Measurements from ENCODE around the gene MPHOSPH9. TPM values are rescaled to one million over a fixed set of nuclear protein-coding genes. Genes with fewer than 3 reads are reported as not detected.
A peak's percentile ranks its signal among the peaks of the same experiment; 100 is the strongest.

MPHOSPH9 gene
- total and polyA plus RNA-seq, 2 of the 13 experiments (the other 11 are each of a cell fraction or from before 2014, with no cell fraction given): 20.3 to 63.4 TPM

DNA sequence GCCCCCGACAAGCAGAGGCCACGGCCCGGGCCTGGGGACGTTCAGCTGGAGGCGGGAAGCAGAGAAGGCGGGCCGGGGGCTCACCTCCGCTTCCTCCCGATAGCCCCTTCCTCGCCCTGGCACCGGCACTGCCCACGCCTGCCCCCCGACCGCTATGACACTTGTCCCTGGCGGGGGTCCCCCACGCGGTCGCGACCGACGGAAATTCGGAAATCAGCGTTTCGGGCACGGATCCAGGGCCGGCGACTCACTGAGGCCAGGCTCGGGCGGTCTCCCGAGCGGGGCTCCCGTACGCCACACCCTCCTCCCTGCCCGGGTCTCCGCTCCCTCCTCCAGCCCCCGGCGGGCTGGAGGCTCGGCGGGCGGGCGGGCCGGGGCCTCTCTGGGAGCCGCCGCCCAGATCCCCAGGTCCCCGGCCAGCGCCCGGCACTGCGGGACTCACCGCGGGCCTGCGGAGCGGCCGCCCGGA, 82.6 kb downstream of the MPHOSPH9 start (continued):
- TF ChIP-seq, protein P1, sequence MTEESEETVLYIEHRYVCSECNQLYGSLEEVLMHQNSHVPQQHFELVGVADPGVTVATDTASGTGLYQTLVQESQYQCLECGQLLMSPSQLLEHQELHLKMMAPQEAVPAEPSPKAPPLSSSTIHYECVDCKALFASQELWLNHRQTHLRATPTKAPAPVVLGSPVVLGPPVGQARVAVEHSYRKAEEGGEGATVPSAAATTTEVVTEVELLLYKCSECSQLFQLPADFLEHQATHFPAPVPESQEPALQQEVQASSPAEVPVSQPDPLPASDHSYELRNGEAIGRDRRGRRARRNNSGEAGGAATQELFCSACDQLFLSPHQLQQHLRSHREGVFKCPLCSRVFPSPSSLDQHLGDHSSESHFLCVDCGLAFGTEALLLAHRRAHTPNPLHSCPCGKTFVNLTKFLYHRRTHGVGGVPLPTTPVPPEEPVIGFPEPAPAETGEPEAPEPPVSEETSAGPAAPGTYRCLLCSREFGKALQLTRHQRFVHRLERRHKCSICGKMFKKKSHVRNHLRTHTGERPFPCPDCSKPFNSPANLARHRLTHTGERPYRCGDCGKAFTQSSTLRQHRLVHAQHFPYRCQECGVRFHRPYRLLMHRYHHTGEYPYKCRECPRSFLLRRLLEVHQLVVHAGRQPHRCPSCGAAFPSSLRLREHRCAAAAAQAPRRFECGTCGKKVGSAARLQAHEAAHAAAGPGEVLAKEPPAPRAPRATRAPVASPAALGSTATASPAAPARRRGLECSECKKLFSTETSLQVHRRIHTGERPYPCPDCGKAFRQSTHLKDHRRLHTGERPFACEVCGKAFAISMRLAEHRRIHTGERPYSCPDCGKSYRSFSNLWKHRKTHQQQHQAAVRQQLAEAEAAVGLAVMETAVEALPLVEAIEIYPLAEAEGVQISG (CRISPR knock-in tag; IDR thresholded peaks at IDR 0.05): peak; percentile 5
- TF ChIP-seq TAF1 (CRISPR knock-in tag; IDR thresholded peaks at IDR 0.05) (peak; percentile 24; the same call in 1 of the 2 replicates), ZFP62 (CRISPR knock-in tag; IDR thresholded peaks at IDR 0.05) (no peak), ZNF776 (CRISPR knock-in tag; IDR thresholded peaks at IDR 0.05) (0 out of 2 replicates have a peak, but pooled peaks have one; percentile 32), ARHGAP35 (CRISPR knock-in tag; IDR thresholded peaks at IDR 0.05; ENCODE audit: borderline replicate concordance) (0 out of 2 replicates have a peak, but pooled peaks have one; percentile 53), ARNT2 (CRISPR knock-in tag; IDR thresholded peaks at IDR 0.05; ENCODE audit: low read depth) (peak; percentile 68), KLF11 (CRISPR knock-in tag; IDR thresholded peaks at IDR 0.05) (no peak), ZNF704 (CRISPR knock-in tag; IDR thresholded peaks at IDR 0.05; ENCODE audit: borderline replicate concordance) (peak; percentile 40; the same call in 1 of the 2 replicates), ZKSCAN8 (CRISPR knock-in tag; IDR thresholded peaks at IDR 0.05; ENCODE audit: borderline replicate concordance) (no peak), TBX2 (CRISPR knock-in tag; IDR thresholded peaks at IDR 0.05; ENCODE audit: borderline replicate concordance) (0 out of 2 replicates have a peak, but pooled peaks have one; percentile 22), ZNF609 (CRISPR knock-in tag; IDR thresholded peaks at IDR 0.05; ENCODE audit: borderline replicate concordance) (no peak), TFDP2 (CRISPR knock-in tag; IDR thresholded peaks at IDR 0.05) (0 out of 2 replicates have a peak, but pooled peaks have one; percentile 19), KDM1A (CRISPR knock-in tag; IDR thresholded peaks at IDR 0.05) (no peak), NCOA5 (CRISPR knock-in tag; IDR thresholded peaks at IDR 0.05) (no peak)
- TF ChIP-seq, protein P2, sequence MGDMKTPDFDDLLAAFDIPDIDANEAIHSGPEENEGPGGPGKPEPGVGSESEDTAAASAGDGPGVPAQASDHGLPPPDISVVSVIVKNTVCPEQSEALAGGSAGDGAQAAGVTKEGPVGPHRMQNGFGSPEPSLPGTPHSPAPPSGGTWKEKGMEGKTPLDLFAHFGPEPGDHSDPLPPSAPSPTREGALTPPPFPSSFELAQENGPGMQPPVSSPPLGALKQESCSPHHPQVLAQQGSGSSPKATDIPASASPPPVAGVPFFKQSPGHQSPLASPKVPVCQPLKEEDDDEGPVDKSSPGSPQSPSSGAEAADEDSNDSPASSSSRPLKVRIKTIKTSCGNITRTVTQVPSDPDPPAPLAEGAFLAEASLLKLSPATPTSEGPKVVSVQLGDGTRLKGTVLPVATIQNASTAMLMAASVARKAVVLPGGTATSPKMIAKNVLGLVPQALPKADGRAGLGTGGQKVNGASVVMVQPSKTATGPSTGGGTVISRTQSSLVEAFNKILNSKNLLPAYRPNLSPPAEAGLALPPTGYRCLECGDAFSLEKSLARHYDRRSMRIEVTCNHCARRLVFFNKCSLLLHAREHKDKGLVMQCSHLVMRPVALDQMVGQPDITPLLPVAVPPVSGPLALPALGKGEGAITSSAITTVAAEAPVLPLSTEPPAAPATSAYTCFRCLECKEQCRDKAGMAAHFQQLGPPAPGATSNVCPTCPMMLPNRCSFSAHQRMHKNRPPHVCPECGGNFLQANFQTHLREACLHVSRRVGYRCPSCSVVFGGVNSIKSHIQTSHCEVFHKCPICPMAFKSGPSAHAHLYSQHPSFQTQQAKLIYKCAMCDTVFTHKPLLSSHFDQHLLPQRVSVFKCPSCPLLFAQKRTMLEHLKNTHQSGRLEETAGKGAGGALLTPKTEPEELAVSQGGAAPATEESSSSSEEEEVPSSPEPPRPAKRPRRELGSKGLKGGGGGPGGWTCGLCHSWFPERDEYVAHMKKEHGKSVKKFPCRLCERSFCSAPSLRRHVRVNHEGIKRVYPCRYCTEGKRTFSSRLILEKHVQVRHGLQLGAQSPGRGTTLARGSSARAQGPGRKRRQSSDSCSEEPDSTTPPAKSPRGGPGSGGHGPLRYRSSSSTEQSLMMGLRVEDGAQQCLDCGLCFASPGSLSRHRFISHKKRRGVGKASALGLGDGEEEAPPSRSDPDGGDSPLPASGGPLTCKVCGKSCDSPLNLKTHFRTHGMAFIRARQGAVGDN (CRISPR knock-in tag; IDR thresholded peaks at IDR 0.05): peak; percentile 70
